H9 (cell line): Measurements from ENCODE around the gene LHPP. TPM values are rescaled to one million over a fixed set of nuclear protein-coding genes. Genes with fewer than 3 reads are reported as not detected.

Experiments used
- DNase-seq: peaks from one replicate; pipeline ENCODE4 v3.0.0-alpha.2; 2017
- H2AFZ ChIP-seq: one replicate; pipeline ENCODE4 v1.6.1; 2013; ENCODE audit warnings: mild to moderate bottlenecking, low read length, control low read depth, moderate library complexity
- H2AK5ac ChIP-seq: 2 replicates; pipeline ENCODE4 v1.6.1; 2013; ENCODE audit warnings: low read length, control low read depth, mixed read lengths; ENCODE audit not compliant: insufficient read length
- H2BK120ac ChIP-seq: one replicate; pipeline ENCODE4 v1.6.1; 2013; ENCODE audit warnings: low read depth, mild to moderate bottlenecking, low read length, control low read depth, inconsistent platforms; ENCODE audit not compliant: poor library complexity, severe bottlenecking
- H2BK12ac ChIP-seq: 2 replicates; pipeline ENCODE4 v1.6.1; 2013; ENCODE audit warnings: low read length, control low read depth, mixed read lengths, low read depth; ENCODE audit not compliant: insufficient read length
- H2BK15ac ChIP-seq: 2 replicates; pipeline ENCODE4 v1.6.1; 2013; ENCODE audit warnings: low read depth, low read length, control low read depth
- H2BK20ac ChIP-seq: one replicate; pipeline ENCODE4 v1.6.1; 2013; ENCODE audit warnings: low read depth, mild to moderate bottlenecking, low read length, control low read depth, inconsistent platforms; ENCODE audit not compliant: poor library complexity, severe bottlenecking
- H2BK5ac ChIP-seq: 2 replicates; pipeline ENCODE4 v1.6.1; 2013; ENCODE audit warnings: low read length, control low read depth, mixed read lengths; ENCODE audit not compliant: insufficient read length
- H3K14ac ChIP-seq: 2 replicates; pipeline ENCODE4 v1.6.1; 2013; ENCODE audit warnings: low read length, control low read depth; ENCODE audit not compliant: insufficient read depth
- H3K18ac ChIP-seq: 2 replicates; pipeline ENCODE4 v1.6.1; 2013; ENCODE audit warnings: low read depth, mild to moderate bottlenecking, mixed read lengths, low read length, control low read depth; ENCODE audit not compliant: insufficient read length
- H3K23ac ChIP-seq: 2 replicates; pipeline ENCODE4 v1.6.1; 2013; ENCODE audit warnings: low read length, control low read depth, mixed read lengths, low read depth; ENCODE audit not compliant: insufficient read length
- H3K23me2 ChIP-seq: 2 replicates; pipeline ENCODE4 v1.6.1; 2013; ENCODE audit warnings: low read depth, mild to moderate bottlenecking, mixed read lengths, low read length, control low read depth; ENCODE audit not compliant: insufficient read length, poor library complexity, severe bottlenecking
- H3K27ac ChIP-seq: 2 replicates; pipeline ENCODE4 v1.5.1; 2013; ENCODE audit warnings: low read length, control low read depth, mixed read lengths, low read depth; ENCODE audit not compliant: insufficient read length
- H3K27me3 ChIP-seq: 2 replicates; pipeline ENCODE4 v1.6.1; 2013; ENCODE audit warnings: low read length, control low read depth, inconsistent platforms; ENCODE audit not compliant: insufficient read depth
- H3K4ac ChIP-seq: 2 replicates; pipeline ENCODE4 v1.6.1; 2013; ENCODE audit warnings: low read depth, mild to moderate bottlenecking, control low read depth, inconsistent platforms, low read length, moderate library complexity
- H3K4me1 ChIP-seq: 2 replicates; pipeline ENCODE4 v1.6.1; 2013; ENCODE audit warnings: low read length, control low read depth, inconsistent platforms; ENCODE audit not compliant: insufficient read depth
- H3K4me2 ChIP-seq: 2 replicates; pipeline ENCODE4 v1.6.1; 2013; ENCODE audit warnings: low read length, control low read depth, mixed read lengths; ENCODE audit not compliant: insufficient read length, insufficient read depth
- H3K56ac ChIP-seq: 2 replicates; pipeline ENCODE4 v1.6.1; 2013; ENCODE audit warnings: low read depth, mild to moderate bottlenecking, mixed read lengths, low read length, control low read depth; ENCODE audit not compliant: insufficient read length
- H3K79me1 ChIP-seq: 2 replicates; pipeline ENCODE4 v1.6.1; 2013; ENCODE audit warnings: low read depth, mild to moderate bottlenecking, moderate library complexity, low read length, control low read depth, inconsistent platforms; ENCODE audit not compliant: insufficient read depth, poor library complexity, severe bottlenecking
- H3K79me2 ChIP-seq: 2 replicates; pipeline ENCODE4 v1.6.1; 2013; ENCODE audit warnings: low read length, control low read depth, inconsistent platforms; ENCODE audit not compliant: insufficient read depth
- H3K9ac ChIP-seq: 2 replicates; pipeline ENCODE4 v1.6.1; 2013; ENCODE audit warnings: low read length, control low read depth, mixed read lengths; ENCODE audit not compliant: insufficient read length; ENCODE audit errors: extremely low read depth
- H3K9me3 ChIP-seq: one replicate; pipeline ENCODE4 v1.6.1; 2013; ENCODE audit warnings: low read depth, low read length, inconsistent platforms; ENCODE audit not compliant: control insufficient read depth
- H3T11ph ChIP-seq: one replicate; pipeline ENCODE4 v1.6.1; 2013; ENCODE audit warnings: mild to moderate bottlenecking, low read length, control low read depth, inconsistent platforms
- H4K20me1 ChIP-seq: one replicate; pipeline ENCODE4 v1.6.1; 2013; ENCODE audit not compliant: control insufficient read depth, insufficient read length, insufficient read depth
- H4K5ac ChIP-seq: 2 replicates; pipeline ENCODE4 v1.6.1; 2013; ENCODE audit warnings: low read depth, mild to moderate bottlenecking, mixed read lengths, low read length, control low read depth; ENCODE audit not compliant: insufficient read length
- H4K8ac ChIP-seq: replicated peaks from 2 replicates; pipeline ENCODE4 v1.6.1; 2013; ENCODE audit warnings: low read length, control low read depth, mixed read lengths, low read depth; ENCODE audit not compliant: insufficient read length
- H4K91ac ChIP-seq: 2 replicates; pipeline ENCODE4 v1.6.1; 2013; ENCODE audit warnings: low read depth, mild to moderate bottlenecking, moderate library complexity, mixed read lengths, low read length, control low read depth; ENCODE audit not compliant: insufficient read length
- H3K27ac Mint-ChIP-seq, 3 experiments: 2 replicates in 2 of 3; 3 replicates in 1 of 3; pipeline ENCODE4 v1.8.0; 2020 to 2021; ENCODE audit warnings: mixed read lengths in 3 of 3, mild to moderate bottlenecking in 1 of 3, moderate library complexity in 1 of 3
- H3K27me3 Mint-ChIP-seq: 2 replicates; pipeline ENCODE4 v1.8.0; 2021; ENCODE audit warnings: low read depth, mild to moderate bottlenecking, moderate library complexity, mixed read lengths
- H3K36me3 Mint-ChIP-seq, 3 experiments: 2 replicates in 2 of 3; 3 replicates in 1 of 3; pipeline ENCODE4 v1.8.0; 2020 to 2021; ENCODE audit warnings: low read depth in 3 of 3, mixed read lengths in 3 of 3; ENCODE audit not compliant: insufficient read depth in 1 of 3
- H3K4me1 Mint-ChIP-seq, 2 experiments: 2 replicates each; pipeline ENCODE4 v1.8.0; 2020; ENCODE audit warnings: mixed read lengths in 2 of 2
- H3K4me3 Mint-ChIP-seq, 2 experiments: 2 replicates in 1 of 2; 3 replicates in 1 of 2; pipeline ENCODE4 v1.8.0; 2020 to 2021; ENCODE audit warnings: mild to moderate bottlenecking in 2 of 2, mixed read lengths in 2 of 2, moderate library complexity in 1 of 2
- H3K9me3 Mint-ChIP-seq, 2 experiments: 2 replicates in 1 of 2; 3 replicates in 1 of 2; pipeline ENCODE4 v1.8.0; 2020; ENCODE audit warnings: mild to moderate bottlenecking in 2 of 2, mixed read lengths in 2 of 2, moderate library complexity in 1 of 2
- WGBS: extraction: QIAGEN DNeasy Blood & Tissue Kit; methylation state at CpG from one replicate; pipeline ENCODE4 v1.1.7; 2013; ENCODE audit warnings: missing lambda C conversion rate, low lambda C conversion rate, mixed read lengths; ENCODE audit not compliant: insufficient read length; ENCODE audit errors: extremely low coverage; 5-methylcytosine and 5-hydroxymethylcytosine counted together
- total RNA-seq: library from RNA; stranded (reverse); gene quantifications from 2 replicates; pipeline ENCODE4 v1.2.1, GENCODE V29; 2021
- TF ChIP-seq, protein P1 (sequence below): fragments of 200-600 bp; sonication (generic); conservative IDR thresholded peaks from 3 replicates; pipeline ENCODE4 v1.8.0; 2021; ENCODE audit warnings: antibody characterized with exemption, mild to moderate bottlenecking

Gene LHPP
- total RNA-seq, 1 experiment from 2014 or later = 29.6 TPM

DNA sequence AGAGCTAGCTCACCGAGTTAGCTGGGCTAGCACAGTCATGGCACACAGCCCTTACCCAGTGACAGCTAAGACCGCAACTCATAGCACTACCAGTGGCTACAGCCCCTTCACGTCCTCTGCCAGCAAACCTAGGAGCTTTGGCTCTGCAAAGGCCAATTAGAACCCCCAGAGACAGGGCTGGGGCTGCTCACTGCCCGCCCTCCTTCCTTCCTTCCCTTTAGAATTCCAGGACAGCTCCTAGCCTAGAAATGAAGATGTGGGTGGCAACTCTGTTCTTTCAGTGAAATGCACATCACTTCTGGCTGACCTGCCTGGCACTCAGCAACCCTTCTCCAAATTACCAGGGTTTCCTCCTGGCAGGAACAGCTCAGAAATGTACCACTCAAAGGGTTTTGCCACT is 182.6 kb downstream of the LHPP start:
- H3K18ac ChIP-seq = no peak overlapping the region
- Mint-ChIP-seq H3K27me3 (no peaks in the 10 kb centered on the region), H3K4me1 (peaks cover 14 to 24% of the 10 kb centered on the region in 2 experiments), H3K9me3 (no peaks in the 10 kb centered on the region), H3K27ac (peak overlapping the region in 2 of 3 experiments; percentile 70 to 72; a peak in 4 of 7 replicates), H3K4me3 (no peak overlapping the region), H3K36me3 (0 out of 7 replicates have a peak, but pooled peaks cover 0 to 2% (median 0%) of the 10 kb centered on the region in 3 experiments)
- H2BK12ac ChIP-seq = no peak overlapping the region
- no peak overlapping the region for H2AK5ac ChIP-seq
- no peak overlapping the region for H2BK20ac ChIP-seq
- no peak overlapping the region for H3K4me2 ChIP-seq
- no peak overlapping the region for H4K91ac ChIP-seq
- H3T11ph ChIP-seq = no peak overlapping the region
- no peak overlapping the region for H2AFZ ChIP-seq
- no peak overlapping the region for H4K8ac ChIP-seq
- no peak for DNase-seq
- H2BK5ac ChIP-seq = no peak overlapping the region
- H4K20me1 ChIP-seq = no peaks in the 10 kb centered on the region
- no peak overlapping the region for H3K9ac ChIP-seq
- H3K27ac ChIP-seq = no peak overlapping the region
- H3K9me3 ChIP-seq = no peaks in the 10 kb centered on the region
- no peaks in the 10 kb centered on the region for H3K23me2 ChIP-seq
- no peak overlapping the region for H4K5ac ChIP-seq
- no peak overlapping the region for H2BK120ac ChIP-seq
- H3K27me3 ChIP-seq = no peaks in the 10 kb centered on the region
- no peak overlapping the region for H3K14ac ChIP-seq
- H2BK15ac ChIP-seq = no peak overlapping the region
- TF ChIP-seq, protein P1, sequence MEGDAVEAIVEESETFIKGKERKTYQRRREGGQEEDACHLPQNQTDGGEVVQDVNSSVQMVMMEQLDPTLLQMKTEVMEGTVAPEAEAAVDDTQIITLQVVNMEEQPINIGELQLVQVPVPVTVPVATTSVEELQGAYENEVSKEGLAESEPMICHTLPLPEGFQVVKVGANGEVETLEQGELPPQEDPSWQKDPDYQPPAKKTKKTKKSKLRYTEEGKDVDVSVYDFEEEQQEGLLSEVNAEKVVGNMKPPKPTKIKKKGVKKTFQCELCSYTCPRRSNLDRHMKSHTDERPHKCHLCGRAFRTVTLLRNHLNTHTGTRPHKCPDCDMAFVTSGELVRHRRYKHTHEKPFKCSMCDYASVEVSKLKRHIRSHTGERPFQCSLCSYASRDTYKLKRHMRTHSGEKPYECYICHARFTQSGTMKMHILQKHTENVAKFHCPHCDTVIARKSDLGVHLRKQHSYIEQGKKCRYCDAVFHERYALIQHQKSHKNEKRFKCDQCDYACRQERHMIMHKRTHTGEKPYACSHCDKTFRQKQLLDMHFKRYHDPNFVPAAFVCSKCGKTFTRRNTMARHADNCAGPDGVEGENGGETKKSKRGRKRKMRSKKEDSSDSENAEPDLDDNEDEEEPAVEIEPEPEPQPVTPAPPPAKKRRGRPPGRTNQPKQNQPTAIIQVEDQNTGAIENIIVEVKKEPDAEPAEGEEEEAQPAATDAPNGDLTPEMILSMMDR = no peak
- no peaks in the 10 kb centered on the region for H3K79me1 ChIP-seq
- no CpG with 5 or more reads among the region's 4 CpGs for WGBS
- no peak overlapping the region for H3K23ac ChIP-seq
- 0 out of 2 replicates have a peak, but pooled peaks cover 3% of the 10 kb centered on the region for H3K79me2 ChIP-seq
- H3K4me1 ChIP-seq = no peaks in the 10 kb centered on the region; the same call in 1 of the 2 replicates
- H3K4ac ChIP-seq = no peak overlapping the region
- H3K56ac ChIP-seq = no peak overlapping the region
